Measurements from ENCODE around the gene CACNA1H.

Gene CACNA1H

GRCh38 chr16:1158456-1159324 is 5.8 kb downstream of the CACNA1H start:
- no peak for DNase-seq

- peak in 1 of 3 experiments; percentile 14 for DNase-seq
Observed at GRCh38 chr16:1159325-1159972, 6.5 kb downstream of the CACNA1H start.

- DNase-seq, result no peak
Observed at GRCh38 chr16:1159973-1160772, 7.3 kb downstream of the CACNA1H start.

GRCh38 chr16:1160773-1161348 is 8.0 kb downstream of the CACNA1H start:
- DNase-seq, result no peak

GRCh38 chr16:1162701-1163566 is 10.0 kb downstream of the CACNA1H start:
- DNase-seq, result no peak

- DNase-seq, result no peak
Observed at GRCh38 chr16:1163567-1164055, 10.7 kb downstream of the CACNA1H start.

- DNase-seq, result no peak
Observed at GRCh38 chr16:1164382-1164781, 11.5 kb downstream of the CACNA1H start.

GRCh38 chr16:1164975-1165374 is 12.1 kb downstream of the CACNA1H start:
- DNase-seq, result no peak

GRCh38 chr16:1165511-1165910 is 12.6 kb downstream of the CACNA1H start:
- no peak for DNase-seq

GRCh38 chr16:1167276-1168107 is 14.6 kb downstream of the CACNA1H start:
- DNase-seq, result peak; percentile 86 to 99 (median 96)

GRCh38 chr16:1168837-1169236 is 15.9 kb downstream of the CACNA1H start:
- DNase-seq, result no peak

GRCh38 chr16:1169285-1170075 is 16.6 kb downstream of the CACNA1H start:
- DNase-seq, result no peak

GRCh38 chr16:1170076-1170418 is 17.1 kb downstream of the CACNA1H start:
- no peak for DNase-seq

- DNase-seq, result no peak
Observed at GRCh38 chr16:1171001-1171400, 18.1 kb downstream of the CACNA1H start.

GRCh38 chr16:1171854-1172428 is 19.0 kb downstream of the CACNA1H start:
- DNase-seq, result no peak

- no peak for DNase-seq
Observed at GRCh38 chr16:1172651-1173050, 19.7 kb downstream of the CACNA1H start.

GRCh38 chr16:1173788-1174451 is 21.0 kb downstream of the CACNA1H start:
- no peak for DNase-seq

GRCh38 chr16:1174477-1175357 is 21.8 kb downstream of the CACNA1H start:
- no peak for DNase-seq
